Ectodermal cell (in vitro differentiated cells): ENCODE data around the gene FCHSD2.

Experiments used
- H3K27ac ChIP-seq: 2 replicates; pipeline ENCODE4 v1.7.0; 2013; ENCODE audit warnings: mild to moderate bottlenecking, low read depth, low read length; ENCODE audit not compliant: insufficient read depth, poor library complexity, severe bottlenecking
- H3K27me3 ChIP-seq: 2 replicates; pipeline ENCODE4 v1.7.0; 2013; ENCODE audit warnings: mild to moderate bottlenecking, low read length; ENCODE audit not compliant: insufficient read depth, control insufficient read depth, poor library complexity, severe bottlenecking
- H3K36me3 ChIP-seq: one replicate; pipeline ENCODE4 v1.7.0; 2013; ENCODE audit warnings: low read length; ENCODE audit not compliant: control insufficient read depth, insufficient read depth
- H3K4me1 ChIP-seq: one replicate; pipeline ENCODE4 v1.7.0; 2013; ENCODE audit warnings: low read length; ENCODE audit not compliant: control insufficient read depth, insufficient read depth
- H3K4me3 ChIP-seq: 2 replicates; pipeline ENCODE4 v1.7.0; 2013; ENCODE audit warnings: low read depth, low read length, control low read depth; ENCODE audit not compliant: insufficient read depth
- H3K9me3 ChIP-seq: 2 replicates; pipeline ENCODE4 v1.7.0; 2013; ENCODE audit warnings: mild to moderate bottlenecking, low read length, moderate library complexity; ENCODE audit not compliant: control insufficient read depth
- WGBS, 2 experiments: methylation state at CpG; one replicate each; pipeline ENCODE4 v1.1.7; 2013; ENCODE audit warnings: missing lambda C conversion rate in 2 of 2; 5-methylcytosine and 5-hydroxymethylcytosine counted together

FCHSD2 gene

GRCh38 chr11:72897506-72897905 is 244.6 kb downstream of the FCHSD2 start:
- H3K4me3 ChIP-seq, result no peak overlapping the region
- no peaks in the 10 kb centered on the region for H3K9me3 ChIP-seq
- H3K27ac ChIP-seq, result no peak overlapping the region
- H3K27me3 ChIP-seq, result no peaks in the 10 kb centered on the region
- H3K36me3 ChIP-seq, result no peaks in the 10 kb centered on the region
- H3K4me1 ChIP-seq, result no peaks in the 10 kb centered on the region

- no peaks in the 10 kb centered on the region for H3K4me1 ChIP-seq
- no peaks in the 10 kb centered on the region for H3K36me3 ChIP-seq
- H3K4me3 ChIP-seq, result no peak overlapping the region
- H3K27me3 ChIP-seq, result no peaks in the 10 kb centered on the region
- 97 to 100% methylated on average over 1 of the region's 1 CpG for WGBS, 2 experiments
- H3K27ac ChIP-seq, result no peak overlapping the region
- no peaks in the 10 kb centered on the region for H3K9me3 ChIP-seq
These were observed 245.7 kb downstream of the FCHSD2 start for GRCh38 chr11:72896431-72896830.

GRCh38 chr11:72890881-72891280 is 251.2 kb downstream of the FCHSD2 start:
- Histone ChIP-seq H3K4me1 (no peaks in the 10 kb centered on the region), H3K27ac (no peak overlapping the region), H3K27me3 (no peaks in the 10 kb centered on the region), H3K4me3 (no peak overlapping the region), H3K9me3 (no peaks in the 10 kb centered on the region), H3K36me3 (peaks cover 3% of the 10 kb centered on the region)
- WGBS, 2 experiments, result 92 to 97% methylated on average over 2 of the region's 2 CpGs

GRCh38 chr11:72886619-72887018 is 255.5 kb downstream of the FCHSD2 start:
- Histone ChIP-seq H3K4me3 (no peak overlapping the region), H3K36me3 (peaks cover 3% of the 10 kb centered on the region), H3K27ac (no peak overlapping the region), H3K9me3 (no peaks in the 10 kb centered on the region), H3K4me1 (no peaks in the 10 kb centered on the region), H3K27me3 (no peaks in the 10 kb centered on the region)

GRCh38 chr11:72885749-72886609 is 256.1 kb downstream of the FCHSD2 start:
- Histone ChIP-seq H3K9me3 (no peaks in the 10 kb centered on the region), H3K4me1 (no peaks in the 10 kb centered on the region), H3K36me3 (peaks cover 3% of the 10 kb centered on the region), H3K27me3 (no peaks in the 10 kb centered on the region), H3K4me3 (no peak overlapping the region), H3K27ac (no peak overlapping the region)
- 85 to 97% methylated on average over 3 of the region's 3 CpGs for WGBS, 2 experiments

- H3K27ac ChIP-seq, result no peak overlapping the region
- no peak overlapping the region for H3K4me3 ChIP-seq
- H3K9me3 ChIP-seq, result no peaks in the 10 kb centered on the region
- H3K4me1 ChIP-seq, result no peaks in the 10 kb centered on the region
- H3K36me3 ChIP-seq, result no peaks in the 10 kb centered on the region
- H3K27me3 ChIP-seq, result no peaks in the 10 kb centered on the region
- 96% methylated on average over 3 of the region's 3 CpGs for WGBS, 2 experiments
These were observed 266.0 kb downstream of the FCHSD2 start for GRCh38 chr11:72876147-72876546.

- H3K27me3 ChIP-seq, result no peaks in the 10 kb centered on the region
- H3K27ac ChIP-seq, result no peak overlapping the region
- H3K9me3 ChIP-seq, result no peaks in the 10 kb centered on the region
- no peaks in the 10 kb centered on the region for H3K4me1 ChIP-seq
- no peak overlapping the region for H3K4me3 ChIP-seq
- no peaks in the 10 kb centered on the region for H3K36me3 ChIP-seq
- 90 to 91% methylated on average over 1 of the region's 1 CpG for WGBS, 2 experiments
These were observed 266.4 kb downstream of the FCHSD2 start for GRCh38 chr11:72875736-72876135.

GRCh38 chr11:72872012-72872411 is 270.1 kb downstream of the FCHSD2 start:
- no peaks in the 10 kb centered on the region for H3K9me3 ChIP-seq
- 100% methylated on average over 1 of the region's 1 CpG; no CpG with 5 or more reads in 1 of the 2 experiments for WGBS, 2 experiments
- no peak overlapping the region for H3K4me3 ChIP-seq
- H3K27me3 ChIP-seq, result no peaks in the 10 kb centered on the region
- no peaks in the 10 kb centered on the region for H3K36me3 ChIP-seq
- no peaks in the 10 kb centered on the region for H3K4me1 ChIP-seq
- H3K27ac ChIP-seq, result no peak overlapping the region

GRCh38 chr11:72871119-72871518 is 271.0 kb downstream of the FCHSD2 start:
- 92 to 94% methylated on average over 1 of the region's 1 CpG for WGBS, 2 experiments
- no peak overlapping the region for H3K27ac ChIP-seq
- no peaks in the 10 kb centered on the region for H3K4me1 ChIP-seq
- H3K36me3 ChIP-seq, result no peaks in the 10 kb centered on the region
- H3K9me3 ChIP-seq, result no peaks in the 10 kb centered on the region
- H3K27me3 ChIP-seq, result no peaks in the 10 kb centered on the region
- no peak overlapping the region for H3K4me3 ChIP-seq

- H3K27ac ChIP-seq, result no peak overlapping the region
- H3K4me3 ChIP-seq, result no peak overlapping the region
- H3K9me3 ChIP-seq, result no peaks in the 10 kb centered on the region
- no peaks in the 10 kb centered on the region for H3K4me1 ChIP-seq
- H3K27me3 ChIP-seq, result no peaks in the 10 kb centered on the region
- H3K36me3 ChIP-seq, result no peaks in the 10 kb centered on the region
- WGBS, 2 experiments, result 86 to 88% methylated on average over 4 of the region's 4 CpGs
These were observed 272.3 kb downstream of the FCHSD2 start for GRCh38 chr11:72869831-72870230.
